Stimulated activated naive CD4-positive, alpha-beta T cell (primary cell): ENCODE results near the gene NBEAL2.

Source experiments
- DNase-seq, 6 experiments: peaks; one replicate each; lab custom pipeline; 2025; lab: John Stamatoyannopoulos, UW

The NBEAL2 gene

GRCh38 chr3:46946416-46946815 is 33.0 kb upstream of the NBEAL2 start:
- no peak for DNase-seq

GRCh38 chr3:46946856-46947545 is 32.5 kb upstream of the NBEAL2 start:
- DNase-seq, result no peak

- no peak for DNase-seq
Measured at GRCh38 chr3:46947546-46947901, 31.9 kb upstream of the NBEAL2 start.

GRCh38 chr3:46947981-46948791 is 31.3 kb upstream of the NBEAL2 start:
- no peak for DNase-seq

GRCh38 chr3:46948830-46949671 is 30.4 kb upstream of the NBEAL2 start:
- no peak for DNase-seq

- DNase-seq, result no peak
Measured at GRCh38 chr3:46950177-46950576, 29.3 kb upstream of the NBEAL2 start.

GRCh38 chr3:46950650-46951241 is 28.7 kb upstream of the NBEAL2 start:
- DNase-seq, result no peak

- DNase-seq, result no peak
Measured at GRCh38 chr3:46952813-46953212, 26.7 kb upstream of the NBEAL2 start.

GRCh38 chr3:46953234-46954010 is 26.0 kb upstream of the NBEAL2 start:
- no peak for DNase-seq

- no peak for DNase-seq
Measured at GRCh38 chr3:46954178-46954577, 25.3 kb upstream of the NBEAL2 start.

GRCh38 chr3:46955157-46955556 is 24.3 kb upstream of the NBEAL2 start:
- no peak for DNase-seq

GRCh38 chr3:46955801-46956259 is 23.6 kb upstream of the NBEAL2 start:
- DNase-seq, result no peak

GRCh38 chr3:46957092-46957820 is 22.2 kb upstream of the NBEAL2 start:
- no peak for DNase-seq

- DNase-seq, result no peak
Measured at GRCh38 chr3:46958467-46959160, 20.9 kb upstream of the NBEAL2 start.

- no peak for DNase-seq
Measured at GRCh38 chr3:46959161-46959511, 20.3 kb upstream of the NBEAL2 start.

- DNase-seq, result no peak
Measured at GRCh38 chr3:46960081-46960701, 19.3 kb upstream of the NBEAL2 start.

GRCh38 chr3:46960835-46961234 is 18.6 kb upstream of the NBEAL2 start:
- no peak for DNase-seq

GRCh38 chr3:46962427-46962826 is 17.0 kb upstream of the NBEAL2 start:
- no peak for DNase-seq

GRCh38 chr3:46962990-46963389 is 16.5 kb upstream of the NBEAL2 start:
- DNase-seq, result no peak
